ENCODE results near the gene AFMID.

GRCh38 chr17:78239489-78239931 is 52.3 kb downstream of the AFMID start:
- TF ChIP-seq CTCF (conservative IDR thresholded peaks at IDR 0.05) (no peak), EZH2 (IDR thresholded peaks at IDR 0.05; ENCODE audit: low read depth) (no peak)
